GM18502 (cell line): ENCODE results near the gene C6orf15.

Experiments used
- ATAC-seq: cut with Tn5 transposase; IDR thresholded peaks from one replicate; pipeline ENCODE4 v1.9.1; 2021; ENCODE audit warnings: mild to moderate bottlenecking; ENCODE audit not compliant: unreplicated experiment, poor library complexity

C6orf15 gene

DNA sequence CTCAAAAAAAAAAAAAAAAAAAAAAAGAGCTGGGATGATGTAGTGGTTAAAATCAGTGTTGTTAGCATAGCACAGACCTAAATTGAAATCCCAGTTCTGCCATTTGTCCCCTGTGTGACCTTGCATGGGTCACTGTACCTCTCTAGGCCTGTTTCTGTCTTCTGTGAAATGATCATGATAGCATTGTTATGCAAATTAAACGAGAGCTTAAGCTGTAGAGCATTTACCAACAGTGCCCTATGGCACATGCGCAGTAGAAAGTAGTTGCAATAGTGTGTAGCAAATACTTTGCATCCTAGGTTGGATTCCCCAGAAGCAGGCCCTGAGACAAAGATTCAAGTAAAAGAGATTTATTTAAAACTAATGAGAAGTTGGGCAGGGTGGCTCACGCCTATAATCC, 19.2 kb upstream of the C6orf15 start:
- no peak for ATAC-seq

DNA sequence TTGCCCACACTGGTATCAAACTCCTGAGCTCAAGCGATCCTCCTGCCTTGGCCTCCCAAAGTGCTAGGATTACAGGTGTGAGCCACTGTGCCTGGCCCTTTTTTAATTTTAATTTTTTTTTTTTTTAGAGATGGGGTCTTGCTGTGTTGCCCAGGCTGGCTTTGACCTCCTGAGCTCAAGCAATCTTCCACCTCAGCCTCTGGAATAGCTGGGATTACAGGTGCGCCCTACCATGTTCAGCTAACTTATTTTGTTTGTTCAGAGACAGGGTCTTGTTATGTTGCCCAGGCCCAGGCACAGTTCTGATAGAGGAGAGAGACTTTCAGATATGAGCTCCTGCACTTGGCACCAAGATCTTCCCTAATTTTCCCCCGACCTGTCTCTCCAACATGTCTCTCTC, 18.4 kb upstream of the C6orf15 start:
- ATAC-seq = no peak

DNA sequence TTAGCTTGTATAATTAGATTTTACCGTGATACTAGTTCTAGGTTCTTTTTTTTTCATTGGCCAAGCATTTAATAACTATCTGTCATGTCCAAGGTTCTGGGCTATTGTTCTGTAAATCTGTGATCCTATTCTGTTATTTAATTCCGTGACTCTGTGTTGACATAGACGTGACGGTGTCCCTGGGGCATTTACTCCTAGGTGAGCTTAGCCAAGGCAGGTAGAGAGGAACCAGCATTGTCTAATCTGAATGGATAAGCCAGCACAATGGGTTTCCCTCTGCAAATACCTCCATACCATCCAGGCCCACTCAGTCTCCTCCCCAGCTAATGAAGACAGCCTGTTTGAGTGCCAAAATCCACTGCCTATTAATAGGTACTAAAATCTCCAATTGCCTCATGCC, 16.8 kb upstream of the C6orf15 start:
- ATAC-seq = no peak

DNA sequence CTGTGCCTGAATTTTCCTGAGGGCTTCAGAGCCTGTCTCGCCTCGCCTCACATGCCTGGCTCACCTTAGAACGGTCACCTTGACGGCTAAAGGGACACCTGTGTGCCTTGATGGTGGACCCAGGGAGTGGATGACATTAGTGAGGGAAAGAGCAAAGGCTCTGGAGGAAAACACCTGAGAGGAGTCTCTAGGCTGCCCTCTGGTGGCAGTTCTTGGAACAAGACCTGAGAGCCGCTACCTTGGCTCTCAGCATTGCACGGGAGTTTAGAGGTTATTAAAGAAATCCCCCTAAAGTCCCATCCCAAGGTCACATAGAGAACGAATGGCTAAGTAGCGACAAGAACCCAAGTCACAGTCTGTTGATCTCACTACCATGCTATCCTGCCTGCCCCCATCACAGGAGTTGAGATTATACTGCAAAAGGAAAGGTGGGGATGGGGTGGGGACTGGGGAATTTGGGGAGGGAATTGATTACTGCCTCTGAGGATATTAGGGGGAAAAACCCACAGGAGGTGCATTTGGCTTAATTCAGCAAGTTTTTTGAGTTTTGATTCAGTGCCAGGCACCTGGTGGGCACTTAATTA, 15.8 kb upstream of the C6orf15 start:
- ATAC-seq = no peak

DNA sequence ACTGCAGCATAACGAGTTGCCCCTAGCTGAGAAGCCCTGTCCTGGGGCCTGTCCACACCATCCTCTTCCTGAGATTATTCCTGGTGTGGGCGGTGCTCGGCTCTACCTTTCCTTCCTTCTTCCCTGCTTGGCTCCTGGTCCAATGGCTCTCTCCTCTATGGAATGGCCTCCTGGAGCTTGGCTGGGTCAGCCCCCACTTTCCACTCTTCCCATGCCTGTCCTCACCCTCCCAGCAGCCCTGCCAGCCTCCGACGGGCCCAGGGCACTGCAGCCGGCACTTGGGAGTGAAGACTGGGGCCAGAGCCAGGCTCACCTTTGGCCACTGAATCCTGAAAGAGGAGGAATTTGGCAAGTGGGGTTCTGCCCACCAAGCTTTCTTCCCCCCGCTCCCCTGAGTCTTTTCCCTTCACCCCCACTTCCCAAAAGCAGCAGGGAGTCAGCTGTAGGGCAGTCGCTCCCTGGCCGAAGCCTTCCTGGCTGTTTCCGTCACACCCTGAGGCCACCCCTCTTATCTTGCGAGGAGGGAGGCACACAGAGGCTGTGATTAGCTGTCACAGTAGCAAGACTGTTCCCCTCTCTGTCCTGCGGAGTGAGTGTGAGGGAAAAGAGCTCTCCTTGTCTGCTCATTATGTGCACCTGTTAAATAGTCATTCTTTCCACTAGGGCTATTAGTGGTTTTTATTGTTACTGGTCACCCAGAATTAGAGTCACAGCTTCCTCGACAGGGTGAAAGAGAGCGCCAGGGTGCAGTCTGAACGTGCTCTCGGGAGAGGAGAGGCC, 14.2 kb upstream of the C6orf15 start:
- ATAC-seq = no peak

DNA sequence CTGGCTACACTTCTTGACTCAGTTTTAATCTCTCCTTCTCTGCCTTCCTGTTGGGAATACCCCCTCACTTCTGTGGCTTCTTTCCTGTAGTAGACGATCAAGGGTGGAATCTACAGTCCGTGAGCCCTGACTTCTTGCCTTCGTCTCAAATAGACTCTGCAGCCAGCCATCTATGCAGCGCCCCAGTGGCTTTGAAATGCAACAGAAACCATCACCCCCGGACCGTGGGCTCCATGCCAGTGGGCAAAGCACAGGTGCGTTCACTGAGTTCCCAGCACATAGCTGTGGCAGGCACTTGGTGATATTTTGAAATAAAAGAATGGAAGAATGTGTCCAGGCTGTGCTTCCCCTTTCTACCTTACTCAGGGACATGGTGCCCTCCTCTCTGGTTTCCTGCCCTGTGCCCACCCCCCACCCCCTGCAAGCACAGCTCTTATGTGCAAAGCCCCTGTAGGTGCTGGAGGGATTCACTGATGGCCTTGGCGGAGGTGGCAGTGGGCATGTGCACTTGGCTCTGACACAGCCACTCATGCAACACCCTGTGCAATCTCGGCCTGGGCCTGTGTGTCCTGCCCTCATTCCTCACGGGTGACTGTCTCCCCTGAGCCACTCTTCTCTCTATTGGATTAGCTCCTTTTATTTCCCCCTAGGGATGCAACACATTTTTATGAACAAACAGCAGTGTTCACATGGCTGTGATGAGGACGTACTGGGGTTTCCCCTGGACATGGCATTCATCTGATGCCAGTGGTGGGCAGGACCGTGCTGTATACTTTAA, 13.4 kb upstream of the C6orf15 start:
- no peak for ATAC-seq

DNA sequence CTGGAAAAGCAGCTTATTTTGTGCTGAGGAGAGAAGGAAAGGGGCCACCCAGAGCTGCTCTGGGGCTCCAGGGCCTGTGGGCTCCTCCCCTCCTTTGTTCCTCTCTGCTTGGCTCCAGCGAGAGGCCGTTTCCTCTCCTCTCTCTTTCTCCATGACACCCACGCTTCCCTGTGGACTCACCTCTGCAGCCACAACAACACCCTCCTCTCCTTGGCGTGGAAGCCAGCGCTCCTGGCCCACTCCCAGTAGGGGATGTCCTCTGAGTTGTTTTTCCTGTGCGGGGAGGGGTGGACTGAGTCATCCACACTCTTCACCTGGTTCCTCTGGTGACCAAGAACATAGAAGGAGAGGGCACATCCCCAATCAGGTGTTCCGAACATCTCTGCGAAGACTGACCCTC, 12.8 kb upstream of the C6orf15 start:
- ATAC-seq = no peak

DNA sequence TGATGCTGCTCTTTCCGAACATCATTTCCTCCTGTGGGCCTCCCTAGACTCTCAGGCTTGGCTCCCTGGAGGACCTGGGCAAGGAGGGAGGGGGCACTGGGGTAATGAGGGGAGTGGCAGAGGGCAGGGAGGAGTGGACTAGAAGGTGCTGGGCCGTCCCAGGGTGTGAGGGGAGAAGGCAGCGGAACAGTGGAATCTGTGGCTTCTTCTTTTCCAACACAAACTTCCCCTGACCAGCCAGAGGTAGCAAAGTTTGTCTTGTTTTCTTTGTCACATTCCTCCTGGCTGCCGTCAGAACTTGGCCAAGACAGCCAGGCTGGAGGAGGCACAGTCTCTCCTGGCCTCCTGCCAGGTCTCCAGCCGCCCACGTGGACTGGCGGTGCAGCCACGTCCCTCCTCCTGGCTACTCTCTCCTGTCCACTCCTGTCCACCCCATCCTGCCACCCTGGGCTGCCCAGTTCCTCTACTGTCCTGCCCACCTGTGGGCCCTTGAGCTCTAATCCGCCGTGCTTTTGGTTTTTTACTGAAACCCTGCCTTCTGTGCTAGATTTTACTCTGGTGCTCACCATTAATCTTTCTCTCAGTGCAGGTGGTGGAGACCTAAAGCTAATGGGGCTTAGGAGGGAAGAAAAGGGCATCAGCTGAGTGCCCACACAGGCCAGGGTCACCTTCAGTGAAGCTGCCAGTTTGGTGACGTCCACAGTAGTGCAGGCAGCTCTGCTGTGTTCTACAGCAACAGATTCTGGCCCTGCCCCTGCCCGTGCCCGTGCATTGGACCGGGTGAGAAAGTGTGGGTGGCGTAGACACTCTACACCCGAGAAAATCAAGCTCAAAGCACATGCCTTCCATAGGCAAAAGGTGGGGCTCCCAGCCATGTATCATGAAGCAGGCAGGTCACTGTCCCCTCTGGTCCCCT, 10.7 kb upstream of the C6orf15 start:
- no peak for ATAC-seq

DNA sequence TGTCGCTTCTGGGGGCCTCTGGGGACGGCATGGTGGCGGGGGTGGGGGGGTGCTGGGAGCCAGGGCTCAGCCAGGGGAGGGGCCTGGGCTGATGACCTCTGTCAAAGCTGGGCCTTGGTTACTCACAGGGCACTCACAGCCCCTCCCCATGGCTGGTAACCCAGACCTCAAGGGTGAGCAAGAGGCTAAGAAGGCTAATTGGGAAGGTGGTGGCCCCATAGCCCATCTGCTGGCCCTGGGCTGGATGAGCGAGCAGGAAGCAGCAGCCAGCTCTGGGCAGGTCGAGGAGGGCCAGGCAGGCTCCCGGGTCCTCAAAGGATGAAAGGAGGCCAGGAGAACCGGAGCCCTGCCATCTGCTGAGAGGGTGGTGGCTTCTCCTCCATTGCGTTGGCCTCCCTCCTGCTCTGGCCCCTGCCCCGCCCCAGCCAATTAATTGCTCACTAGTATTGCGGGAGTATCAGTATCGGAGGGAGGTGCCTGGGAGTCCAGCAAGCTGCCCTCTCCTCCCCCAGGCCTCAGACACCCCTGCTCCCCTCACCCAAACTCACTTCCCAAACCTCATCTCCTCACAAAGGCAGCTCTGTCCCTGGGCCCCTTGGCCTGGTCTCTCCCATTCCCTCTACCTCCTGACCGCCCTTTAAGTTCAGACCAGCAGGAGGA, 8.9 kb upstream of the C6orf15 start:
- no peak for ATAC-seq

DNA sequence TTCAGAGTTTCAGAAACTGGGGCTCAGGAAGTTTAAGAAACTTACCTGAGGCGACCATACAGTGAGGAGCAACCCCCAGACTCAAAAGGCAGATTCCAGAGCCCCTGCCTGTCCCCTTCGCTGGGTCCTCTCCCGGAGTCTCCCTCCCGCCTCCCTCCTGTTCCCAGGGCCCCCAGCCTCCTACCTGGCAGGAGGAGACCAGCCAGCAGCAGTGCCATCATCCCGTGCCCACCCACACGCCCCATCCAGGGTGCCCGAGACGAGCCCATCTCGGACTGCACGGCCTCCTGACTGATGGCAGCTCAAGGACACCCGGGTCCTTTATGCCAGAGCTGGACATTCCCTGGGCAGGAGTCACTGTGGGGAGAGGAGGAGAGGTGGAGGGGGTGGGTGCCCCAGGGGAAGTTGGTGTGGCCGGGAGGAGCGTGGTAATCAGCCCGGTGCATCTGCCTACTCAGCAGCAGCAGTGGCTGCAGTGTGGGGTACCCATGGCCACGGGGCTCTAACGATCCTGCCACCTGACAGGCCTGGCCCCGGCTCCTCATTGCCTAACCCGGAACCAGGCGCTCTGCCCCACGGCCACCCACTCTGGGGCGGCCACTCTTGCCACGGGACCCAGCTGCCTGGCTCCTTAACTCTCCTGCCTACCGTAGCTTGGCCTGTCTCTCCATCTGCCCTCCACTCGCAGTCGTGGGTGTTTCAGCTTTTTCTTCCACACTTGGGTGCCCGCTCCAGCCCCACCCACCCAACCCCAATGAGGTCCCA, 8.0 kb upstream of the C6orf15 start, which contains the start of gene CDSN:
Gene CDSN (minus strand): TSS at position 296 of the 765 bp plus-strand sequence. CDS start 27 bp downstream, at position 269.
- no peak for ATAC-seq

DNA sequence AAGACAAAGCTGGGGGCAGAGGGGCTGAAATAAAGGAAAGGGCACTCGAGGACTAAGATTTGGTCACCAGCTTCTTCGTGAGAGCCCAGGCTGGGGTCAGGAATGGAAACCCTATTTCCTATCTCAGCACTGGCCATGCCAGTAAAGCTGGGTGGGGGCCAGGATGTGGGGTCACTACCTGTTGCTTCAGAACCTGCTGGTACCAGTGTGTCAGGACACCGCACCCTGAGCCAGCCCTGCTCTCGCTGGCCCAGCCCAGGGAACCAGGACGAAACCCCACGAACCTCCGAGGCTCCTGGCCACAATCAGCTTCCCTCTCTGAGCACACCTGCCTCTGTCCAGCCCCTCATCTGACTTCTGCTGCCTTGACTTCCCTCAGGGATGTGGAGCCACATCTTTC, 5.8 kb upstream of the C6orf15 start:
- ATAC-seq = no peak

DNA sequence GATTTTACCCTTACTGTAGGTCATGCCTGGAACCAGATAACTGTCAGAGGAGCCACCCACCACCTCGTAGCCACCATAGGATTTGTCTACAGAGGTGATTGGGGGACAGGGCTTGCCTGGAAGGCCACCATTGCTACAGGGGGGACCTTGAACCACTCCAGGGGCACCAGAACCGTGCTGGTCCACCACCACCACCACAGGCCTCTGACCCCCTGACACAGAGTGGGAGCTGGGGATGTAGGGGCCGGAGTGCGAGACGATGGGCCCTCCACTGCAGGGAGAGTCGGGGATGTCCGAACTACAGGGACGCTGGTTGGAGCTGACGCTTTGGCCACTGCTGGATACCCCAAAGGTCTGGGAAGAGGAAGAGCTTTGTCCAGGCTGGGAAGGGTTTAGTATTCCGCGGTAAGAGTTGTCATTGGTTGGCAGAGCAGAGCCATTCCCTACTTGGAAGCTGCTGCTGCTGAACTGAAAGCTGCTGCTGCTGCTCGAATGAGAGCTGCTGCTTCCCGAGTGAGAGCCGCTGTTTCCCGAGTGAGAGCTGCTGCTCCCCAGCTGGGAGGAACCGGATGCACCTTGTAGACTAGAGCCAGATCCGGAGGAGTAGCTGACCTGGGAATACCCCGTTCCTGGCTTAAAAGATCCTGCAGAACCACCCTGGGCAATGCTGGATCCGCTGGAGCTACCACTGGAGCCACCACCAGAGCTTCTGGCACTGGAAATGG, 4.4 kb upstream of the C6orf15 start:
- ATAC-seq = no peak

DNA sequence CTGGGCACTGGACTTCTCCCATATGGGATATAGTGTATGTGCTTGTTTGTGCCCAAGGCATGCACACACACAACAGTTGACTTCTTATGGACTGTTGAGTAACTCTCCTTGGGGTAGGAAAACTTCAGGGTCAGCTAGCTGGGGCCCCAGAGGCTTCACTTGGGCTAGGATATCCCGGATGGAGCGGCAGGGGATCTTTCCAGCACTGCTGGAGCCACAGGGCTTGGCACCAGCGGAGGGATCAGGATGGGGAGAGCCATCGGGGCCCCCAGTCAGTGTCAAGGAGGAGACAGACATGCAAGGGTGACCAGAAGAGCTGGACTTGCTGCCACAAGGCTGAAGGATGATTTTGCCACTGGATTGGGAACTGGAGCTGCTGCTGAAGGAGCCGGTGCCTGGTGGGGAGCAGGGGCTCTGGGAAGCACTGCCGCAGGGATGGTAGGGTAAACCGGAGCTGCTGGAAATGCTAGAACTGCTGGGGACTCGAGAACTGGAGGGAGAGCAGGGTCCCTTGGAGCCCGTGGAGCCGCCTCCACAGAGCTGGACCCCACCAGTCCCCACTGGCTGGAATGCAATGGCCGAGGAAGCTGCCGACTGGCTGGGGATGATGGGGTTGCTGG, 3.7 kb upstream of the C6orf15 start:
- no peak for ATAC-seq

DNA sequence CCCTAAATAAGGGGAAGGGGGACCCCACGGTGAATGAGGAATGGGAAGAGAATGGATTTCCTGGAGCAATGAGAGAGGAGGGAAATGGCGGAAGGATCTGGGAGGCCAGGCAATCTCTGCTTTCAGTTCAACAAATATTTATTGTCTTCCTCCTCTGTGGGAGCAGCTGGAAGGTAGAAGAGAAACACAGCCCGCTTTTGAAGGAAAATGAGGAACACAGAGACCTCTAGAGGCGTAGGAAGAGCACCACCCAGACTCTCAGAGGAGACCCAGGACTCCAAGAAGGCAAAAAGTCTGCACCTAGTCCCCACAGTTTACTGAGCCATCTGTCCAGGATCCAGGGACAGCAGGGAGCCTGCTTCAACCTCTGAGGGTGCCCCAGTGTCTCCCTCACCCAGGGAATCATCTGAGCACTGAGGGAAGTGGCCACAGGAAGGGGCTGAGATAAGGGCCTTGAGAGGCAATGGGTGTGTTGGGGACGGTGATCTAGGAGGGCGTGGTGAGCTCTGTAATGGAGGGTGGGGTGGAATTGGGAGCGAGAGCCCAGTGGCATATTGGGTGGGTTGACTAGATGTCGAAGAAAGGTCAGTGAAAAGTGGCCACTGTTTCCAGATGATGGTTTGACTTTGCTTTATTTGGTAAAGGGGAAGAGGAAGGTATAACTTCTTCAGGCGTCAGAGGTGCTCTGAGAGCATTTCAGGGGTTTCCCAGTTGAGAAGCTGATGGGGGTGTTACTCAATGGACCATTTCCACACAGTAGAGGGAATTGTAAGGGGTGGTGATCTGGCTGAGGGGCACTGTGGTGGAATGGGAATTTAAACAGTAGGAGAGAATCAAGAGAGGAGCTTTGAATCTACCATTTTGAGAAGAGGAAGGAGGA, 2.8 kb upstream of the C6orf15 start:
- ATAC-seq = no peak

DNA sequence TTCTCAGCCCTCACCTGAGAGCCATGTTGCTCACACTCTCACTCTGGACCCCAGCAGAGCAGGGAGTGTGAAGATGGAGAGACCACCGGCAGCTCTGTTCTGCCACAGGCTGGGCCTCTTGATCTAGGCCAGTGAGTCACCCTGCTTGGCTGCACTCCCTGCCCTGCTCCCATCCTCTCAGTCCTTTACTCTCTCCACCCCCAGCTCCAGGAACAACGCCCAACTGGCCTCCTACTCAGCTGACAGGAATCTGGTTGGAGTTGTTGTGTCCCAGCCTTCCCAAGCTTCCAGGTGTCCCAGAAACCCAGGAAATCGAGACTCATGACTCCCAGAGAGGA, 2.1 kb upstream of the C6orf15 start, which contains the start of gene PSORS1C1:
Gene PSORS1C1 (plus strand): TSS at position 260 of the 338 bp plus-strand sequence. CDS start 14,833 bp downstream, outside the sequence.
- no peak for ATAC-seq

DNA sequence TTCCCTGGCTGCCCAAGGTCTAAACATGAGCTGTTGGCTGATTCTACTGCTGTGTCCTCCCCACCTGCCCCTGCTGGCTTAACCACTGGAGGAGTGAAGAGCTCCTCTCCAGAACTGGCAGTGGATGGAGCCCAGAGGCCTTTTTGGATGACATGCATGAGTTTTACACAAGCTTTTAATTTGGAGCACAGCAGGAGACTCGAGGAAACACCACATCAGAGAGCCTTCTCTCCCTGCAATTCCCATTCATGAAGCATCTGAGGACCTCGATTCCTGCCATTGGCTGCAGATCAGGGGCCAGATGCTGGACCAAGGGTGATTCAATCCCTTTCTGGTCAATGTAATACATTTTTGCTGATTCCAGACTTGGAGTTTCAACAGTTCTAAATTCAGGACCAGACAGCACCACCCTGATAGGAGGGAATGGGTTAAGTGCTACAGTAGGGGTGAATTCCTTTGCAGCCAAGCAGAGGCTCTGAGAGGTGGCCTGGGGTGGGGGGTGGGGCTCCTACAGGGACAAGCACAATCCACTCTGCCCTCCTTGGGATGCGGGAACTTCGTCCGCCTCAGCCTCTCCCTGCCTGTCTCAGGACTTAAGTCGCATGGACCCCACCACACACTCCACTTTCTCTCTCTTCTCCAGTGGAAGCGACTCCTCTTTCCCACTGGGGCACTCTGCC, 1.6 kb upstream of the C6orf15 start:
- ATAC-seq = no peak
